Hepatocyte (in vitro differentiated cells): ENCODE data around the gene NOL3. TPM values are rescaled to one million over a fixed set of nuclear protein-coding genes. Genes with fewer than 3 reads are reported as not detected.
A peak's percentile ranks its signal among the peaks of the same experiment; 100 is the strongest.

ENCODE experiments used
- DNase-seq: peaks from one replicate; pipeline ENCODE4 v3.0.0-alpha.2; 2016; ENCODE audit warnings: low spot score
- H2AFZ ChIP-seq: fragments of 200-600 bp; sonication (generic); 2 replicates; pipeline ENCODE4 v1.6.0; 2016; ENCODE audit warnings: antibody characterized with exemption, mild to moderate bottlenecking
- H3K27ac ChIP-seq: fragments of 200-600 bp; sonication (generic); 2 replicates; pipeline ENCODE4 v1.5.1; 2016; ENCODE audit warnings: mild to moderate bottlenecking
- H3K27me3 ChIP-seq: fragments of 200-600 bp; sonication (generic); 2 replicates; pipeline ENCODE4 v1.6.1; 2016
- H3K36me3 ChIP-seq: fragments of 200-600 bp; sonication (generic); replicated peaks from 2 replicates; pipeline ENCODE4 v1.5.1; 2016; ENCODE audit warnings: low read depth; ENCODE audit not compliant: insufficient read depth
- H3K4me1 ChIP-seq: fragments of 200-600 bp; sonication (generic); 2 replicates; pipeline ENCODE4 v1.5.1; 2016; ENCODE audit warnings: mild to moderate bottlenecking, moderate library complexity; ENCODE audit not compliant: insufficient read depth
- H3K4me2 ChIP-seq: fragments of 200-600 bp; sonication (generic); 2 replicates; pipeline ENCODE4 v1.6.0; 2016
- H3K4me3 ChIP-seq: fragments of 200-600 bp; sonication (generic); 2 replicates; pipeline ENCODE4 v1.5.1; 2016; ENCODE audit warnings: mild to moderate bottlenecking
- H3K79me2 ChIP-seq: fragments of 200-600 bp; sonication (generic); 2 replicates; pipeline ENCODE4 v1.6.0; 2017; ENCODE audit warnings: mild to moderate bottlenecking
- H3K9me2 ChIP-seq: fragments of 200-600 bp; sonication (generic); replicated peaks from 2 replicates; pipeline ENCODE4 v1.6.0; 2017; ENCODE audit warnings: mild to moderate bottlenecking; ENCODE audit not compliant: insufficient read depth
- H3K9me3 ChIP-seq: fragments of 200-600 bp; sonication (generic); 2 replicates; pipeline ENCODE4 v1.5.1; 2016; ENCODE audit warnings: low read depth, mild to moderate bottlenecking
- H4K20me1 ChIP-seq: fragments of 200-600 bp; sonication (generic); 2 replicates; pipeline ENCODE4 v1.6.0; 2016; ENCODE audit warnings: mild to moderate bottlenecking; ENCODE audit not compliant: insufficient read depth, poor library complexity, severe bottlenecking
- EZH2 ChIP-seq: fragments of 200-600 bp; sonication (generic); IDR thresholded peaks from 2 replicates; pipeline ENCODE4 v1.6.1; 2016; ENCODE audit warnings: antibody characterized with exemption, mild to moderate bottlenecking, borderline replicate concordance
- EZH2phosphoT487 ChIP-seq: fragments of 200-600 bp; sonication (generic); IDR thresholded peaks from one replicate; pipeline ENCODE4 v1.6.1; 2018; ENCODE audit warnings: antibody characterized with exemption, mild to moderate bottlenecking, low read depth, moderate library complexity; ENCODE audit not compliant: unreplicated experiment, severe bottlenecking
- WGBS: methylation state at CpG from one replicate; pipeline ENCODE4 v1.1.6; 2016; ENCODE audit warnings: low lambda C conversion rate; ENCODE audit errors: missing lambda C conversion rate; 5-methylcytosine and 5-hydroxymethylcytosine counted together
- polyA plus RNA-seq: library from polyadenylated mRNA; unstranded; fragments of >200 nt; fragmentation: Nextera tagmentation; extraction: Ambion mirVana; gene quantifications from 2 replicates; pipeline ENCODE4 v1.2.1, GENCODE V29; 2016
- total RNA-seq: library from RNA; depleted of rRNA; stranded (reverse); fragments of >200 nt; gene quantifications from 2 replicates; pipeline ENCODE4 v1.2.3, GENCODE V29; 2014
- TF ChIP-seq, protein P1 (sequence below): fragments of 200-600 bp; sonication (generic); IDR thresholded peaks from 2 replicates; pipeline ENCODE4 v1.5.1; 2016; ENCODE audit warnings: antibody characterized with exemption, mild to moderate bottlenecking; ENCODE audit not compliant: poor library complexity

Gene NOL3
- total and polyA plus RNA-seq, 2 experiments from 2014 or later: 9.3 to 10.9 TPM

DNA sequence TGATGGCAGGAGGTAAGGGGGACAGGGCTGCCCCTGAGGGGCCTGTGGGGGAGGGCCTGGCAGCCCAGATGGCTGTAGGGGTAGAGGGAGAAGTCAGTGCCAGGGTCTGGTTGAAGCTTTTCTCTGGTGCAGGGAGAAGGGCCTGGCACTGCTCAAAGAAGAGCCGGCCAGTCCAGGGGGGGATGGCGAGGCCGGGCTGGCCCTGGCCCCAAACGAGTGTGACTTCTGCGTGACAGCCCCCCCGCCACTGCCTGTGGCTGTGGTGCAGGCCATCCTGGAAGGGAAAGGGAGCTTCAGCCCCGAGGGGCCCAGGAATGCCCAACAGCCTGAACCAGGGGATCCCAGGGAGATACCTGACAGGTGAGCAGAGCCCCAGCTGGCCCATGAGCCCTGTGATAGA is 2.8 kb upstream of the NOL3 start:
- WGBS: 79% methylated on average over 3 of the region's 7 CpGs
- H3K27me3 ChIP-seq: peaks cover 61% of the 10 kb centered on the region

DNA sequence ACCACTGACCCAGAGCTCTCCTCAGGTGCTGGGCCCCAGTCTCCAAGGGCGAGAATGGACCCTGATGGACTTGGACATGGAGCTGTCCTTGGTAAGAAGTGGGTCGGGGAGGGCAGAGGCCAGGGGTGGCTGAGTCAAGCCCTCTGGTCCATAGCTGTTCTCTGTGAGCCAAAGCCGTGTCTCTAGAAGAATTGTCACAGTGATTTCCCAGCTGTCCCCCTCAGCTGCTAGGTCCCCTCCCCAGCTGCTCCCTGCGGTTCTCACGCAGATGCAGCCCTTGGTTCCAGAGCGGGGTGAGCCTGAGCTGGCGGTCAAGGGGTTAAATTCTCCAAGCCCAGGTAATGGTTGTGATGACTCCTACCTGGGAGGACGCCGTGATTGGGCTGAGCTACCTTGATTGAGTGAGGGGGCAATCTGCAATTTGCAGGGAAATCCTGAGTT is 1.3 kb upstream of the NOL3 start:
- no peaks in the 10 kb centered on the region for H3K9me2 ChIP-seq
- no peak overlapping the region for H3K4me3 ChIP-seq
- no peaks in the 10 kb centered on the region for H3K79me2 ChIP-seq
- peaks cover 47% of the 10 kb centered on the region for H3K27me3 ChIP-seq
- H2AFZ ChIP-seq: no peak overlapping the region
- H3K4me2 ChIP-seq: peak overlapping the region; percentile 97
- WGBS: 25% methylated on average over 9 of the region's 9 CpGs
- no peaks in the 10 kb centered on the region for H3K9me3 ChIP-seq
- H3K27ac ChIP-seq: no peak overlapping the region
- no peaks in the 10 kb centered on the region for H4K20me1 ChIP-seq
- TF ChIP-seq EZH2phosphoT487 (no peak), EZH2 (no peak)
- TF ChIP-seq, protein P1, sequence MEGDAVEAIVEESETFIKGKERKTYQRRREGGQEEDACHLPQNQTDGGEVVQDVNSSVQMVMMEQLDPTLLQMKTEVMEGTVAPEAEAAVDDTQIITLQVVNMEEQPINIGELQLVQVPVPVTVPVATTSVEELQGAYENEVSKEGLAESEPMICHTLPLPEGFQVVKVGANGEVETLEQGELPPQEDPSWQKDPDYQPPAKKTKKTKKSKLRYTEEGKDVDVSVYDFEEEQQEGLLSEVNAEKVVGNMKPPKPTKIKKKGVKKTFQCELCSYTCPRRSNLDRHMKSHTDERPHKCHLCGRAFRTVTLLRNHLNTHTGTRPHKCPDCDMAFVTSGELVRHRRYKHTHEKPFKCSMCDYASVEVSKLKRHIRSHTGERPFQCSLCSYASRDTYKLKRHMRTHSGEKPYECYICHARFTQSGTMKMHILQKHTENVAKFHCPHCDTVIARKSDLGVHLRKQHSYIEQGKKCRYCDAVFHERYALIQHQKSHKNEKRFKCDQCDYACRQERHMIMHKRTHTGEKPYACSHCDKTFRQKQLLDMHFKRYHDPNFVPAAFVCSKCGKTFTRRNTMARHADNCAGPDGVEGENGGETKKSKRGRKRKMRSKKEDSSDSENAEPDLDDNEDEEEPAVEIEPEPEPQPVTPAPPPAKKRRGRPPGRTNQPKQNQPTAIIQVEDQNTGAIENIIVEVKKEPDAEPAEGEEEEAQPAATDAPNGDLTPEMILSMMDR: no peak
- DNase-seq: no peak
- peaks cover 35% of the 10 kb centered on the region for H3K4me1 ChIP-seq
- H3K36me3 ChIP-seq: no peaks in the 10 kb centered on the region

More for the DNA sequence above, 2.8 kb upstream of the NOL3 start:
- TF ChIP-seq, protein P1: no peak
- TF ChIP-seq EZH2: no peak
- Histone ChIP-seq H3K9me2 (no peaks in the 10 kb centered on the region), H3K4me2 (no peak overlapping the region), H4K20me1 (no peaks in the 10 kb centered on the region), H3K4me3 (no peak overlapping the region), H3K4me1 (peaks cover 48% of the 10 kb centered on the region), H2AFZ (no peak overlapping the region), H3K79me2 (no peaks in the 10 kb centered on the region), H3K36me3 (no peaks in the 10 kb centered on the region), H3K27ac (no peak overlapping the region), H3K9me3 (no peaks in the 10 kb centered on the region)
- no peak for DNase-seq

DNA sequence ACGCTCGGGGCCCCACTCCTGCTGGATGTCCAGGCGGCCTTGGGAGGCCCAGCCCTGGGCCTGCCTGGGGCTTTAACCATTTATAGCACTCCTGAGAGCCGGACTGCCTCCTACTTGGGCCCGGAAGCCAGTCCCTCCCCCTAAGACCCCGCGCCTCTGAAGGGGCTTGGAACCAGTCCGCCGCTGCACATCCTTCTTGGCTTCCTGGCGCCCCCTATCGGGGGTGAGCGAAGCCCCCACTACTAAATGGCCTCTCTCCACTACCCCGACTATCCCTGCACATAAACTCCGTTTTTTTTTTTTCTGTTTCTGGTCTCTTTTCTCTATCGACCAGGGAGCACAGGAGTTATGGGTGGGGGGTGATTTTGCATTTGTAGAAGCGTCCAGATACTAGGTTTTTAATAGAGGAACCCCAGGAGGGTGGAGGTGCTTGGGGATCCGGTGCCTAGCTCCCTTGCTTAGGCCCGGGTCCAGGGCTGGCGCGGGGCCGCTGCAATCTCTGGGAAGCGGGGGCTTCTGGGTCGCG is 633 bp upstream of the NOL3 start:
- Histone ChIP-seq H3K9me2 (no peaks in the 10 kb centered on the region), H2AFZ (peak overlapping the region; percentile 91), H3K36me3 (no peaks in the 10 kb centered on the region), H3K79me2 (no peaks in the 10 kb centered on the region), H3K9me3 (no peaks in the 10 kb centered on the region), H4K20me1 (no peaks in the 10 kb centered on the region), H3K27me3 (peaks cover 41% of the 10 kb centered on the region), H3K27ac (peak overlapping the region; percentile 70), H3K4me2 (peak overlapping the region; percentile 97), H3K4me1 (peaks cover 33% of the 10 kb centered on the region), H3K4me3 (peak overlapping the region; percentile 69)
- TF ChIP-seq EZH2phosphoT487: no peak
- TF ChIP-seq, protein P1: peak; percentile 60
- 4% methylated on average over 24 of the region's 24 CpGs for WGBS
- peak; percentile 69 for DNase-seq
